Measurements from ENCODE around the gene PNRC2.
"Not testable (repeated sequence)": the region's sequence is repeated elsewhere in the genome, so short reads cannot be mapped to it uniquely, and the experiment has no call there.

Gene PNRC2

DNA sequence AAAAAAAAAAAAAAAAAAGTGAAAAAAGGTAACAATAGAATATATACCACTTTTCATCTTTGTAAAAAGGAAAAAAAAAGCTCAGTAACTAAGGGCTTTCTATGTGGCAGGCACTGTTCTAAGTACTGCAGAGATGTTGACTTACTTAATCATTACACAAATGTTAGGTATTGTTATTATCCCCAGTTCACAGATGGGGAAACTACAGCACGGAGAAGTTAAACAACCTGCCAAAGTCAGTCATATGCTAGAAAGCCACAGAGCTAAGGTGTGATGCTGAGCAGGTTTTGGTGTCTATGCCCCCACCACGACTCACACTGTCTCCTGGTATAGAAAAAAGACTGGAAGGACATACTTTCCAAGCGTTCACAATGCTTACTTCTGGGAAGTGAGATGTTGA lies 6.6 kb upstream of the PNRC2 start:
- no peak overlapping the region for H2AFZ ChIP-seq (ENCODE audit: low read length, unreplicated experiment)

DNA sequence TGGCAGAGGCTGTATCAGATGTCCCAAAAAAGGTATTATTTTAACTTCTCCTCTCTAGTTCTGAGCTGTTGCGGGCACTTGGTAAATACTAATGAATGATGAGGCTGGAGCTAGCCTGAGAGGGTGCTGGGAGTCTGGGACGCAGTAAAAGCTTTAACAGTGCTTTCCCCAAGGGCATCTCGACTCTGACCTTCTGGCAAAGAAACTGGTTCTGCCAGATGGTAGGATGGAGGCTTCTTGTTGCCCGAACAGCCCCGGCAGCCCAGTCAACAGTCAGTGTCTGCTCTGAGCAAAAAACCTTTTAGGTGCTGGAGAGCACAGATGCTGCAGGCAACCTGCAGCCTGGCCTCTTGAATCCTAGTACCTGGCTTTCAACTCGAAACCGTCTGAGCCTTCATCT lies 2.5 kb upstream of the PNRC2 start:
- Histone ChIP-seq H3K27me3 (ENCODE audit: insufficient read depth, low read length) (no peaks in the 10 kb centered on the region), H3K4me3 (ENCODE audit: low read depth, low read length) (no peak overlapping the region), H2AFZ (ENCODE audit: low read length, unreplicated experiment) (no peak overlapping the region), H3K79me2 (ENCODE audit: control insufficient read depth, insufficient read depth, low read length, unreplicated experiment) (peaks cover 23% of the 10 kb centered on the region), H3K4me1 (ENCODE audit: control insufficient read depth, insufficient read depth, low read length, unreplicated experiment) (peaks cover 20% of the 10 kb centered on the region), H3K27ac (ENCODE audit: low read depth, low read length) (no peak overlapping the region), H3K36me3 (ENCODE audit: insufficient read depth, low read length) (peaks cover 8% of the 10 kb centered on the region)

More for the DNA sequence above, 6.6 kb upstream of the PNRC2 start:
- Histone ChIP-seq H3K27ac (ENCODE audit: low read depth, low read length) (no peak overlapping the region), H3K27me3 (ENCODE audit: insufficient read depth, low read length) (no peaks in the 10 kb centered on the region), H3K36me3 (ENCODE audit: insufficient read depth, low read length) (no peaks in the 10 kb centered on the region), H3K4me1 (ENCODE audit: control insufficient read depth, insufficient read depth, low read length, unreplicated experiment) (peaks cover 27% of the 10 kb centered on the region), H3K4me3 (ENCODE audit: low read depth, low read length) (no peak overlapping the region), H3K79me2 (ENCODE audit: control insufficient read depth, insufficient read depth, low read length, unreplicated experiment) (no peaks in the 10 kb centered on the region)

DNA sequence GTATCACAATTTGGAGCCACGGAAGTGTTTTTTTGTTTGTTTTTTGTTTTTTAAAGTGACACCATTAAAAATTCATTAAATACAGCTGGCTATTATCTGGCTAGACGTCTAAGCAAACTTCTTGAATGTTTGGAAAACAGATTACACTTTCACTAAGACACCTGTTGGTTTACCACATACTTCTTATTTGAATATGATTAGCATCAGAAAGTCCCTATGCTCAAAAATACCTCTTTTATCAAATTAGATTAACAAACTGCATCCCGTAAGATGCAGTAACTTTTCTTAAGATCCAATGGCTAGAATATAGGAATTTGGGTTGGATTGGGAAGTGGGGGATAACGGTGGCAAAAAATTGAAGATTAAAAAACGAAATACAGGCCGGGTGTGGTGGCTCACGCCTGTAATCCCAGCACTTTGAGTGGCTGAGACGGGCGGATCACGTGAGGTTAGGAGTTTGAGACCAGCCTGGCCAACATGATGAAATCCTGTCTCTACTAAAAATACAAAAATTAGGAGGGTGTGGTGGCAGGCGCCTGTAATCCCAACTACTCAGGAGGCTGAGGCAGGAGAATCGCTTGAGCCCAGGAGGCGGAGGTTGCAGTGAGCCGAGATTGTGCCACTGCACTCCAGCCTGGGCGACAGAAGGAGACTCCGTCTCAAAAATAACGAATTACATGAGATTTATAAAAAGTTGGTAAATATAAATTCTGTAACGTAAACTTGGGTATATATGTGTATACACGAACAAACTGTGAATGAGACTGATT lies 1.4 kb upstream of the PNRC2 start:
- not testable (repeated sequence) for H3K36me3 ChIP-seq (ENCODE audit: insufficient read depth, low read length); H3K27me3 ChIP-seq (ENCODE audit: insufficient read depth, low read length)
- Histone ChIP-seq H3K4me3 (ENCODE audit: low read depth, low read length) (peak overlapping the region; percentile 92), H3K4me1 (ENCODE audit: control insufficient read depth, insufficient read depth, low read length, unreplicated experiment) (peaks cover 15% of the 10 kb centered on the region), H3K27ac (ENCODE audit: low read depth, low read length) (peak overlapping the region; percentile 94), H3K79me2 (ENCODE audit: control insufficient read depth, insufficient read depth, low read length, unreplicated experiment) (peaks cover 25% of the 10 kb centered on the region), H2AFZ (ENCODE audit: low read length, unreplicated experiment) (peak overlapping the region; percentile 26)

DNA sequence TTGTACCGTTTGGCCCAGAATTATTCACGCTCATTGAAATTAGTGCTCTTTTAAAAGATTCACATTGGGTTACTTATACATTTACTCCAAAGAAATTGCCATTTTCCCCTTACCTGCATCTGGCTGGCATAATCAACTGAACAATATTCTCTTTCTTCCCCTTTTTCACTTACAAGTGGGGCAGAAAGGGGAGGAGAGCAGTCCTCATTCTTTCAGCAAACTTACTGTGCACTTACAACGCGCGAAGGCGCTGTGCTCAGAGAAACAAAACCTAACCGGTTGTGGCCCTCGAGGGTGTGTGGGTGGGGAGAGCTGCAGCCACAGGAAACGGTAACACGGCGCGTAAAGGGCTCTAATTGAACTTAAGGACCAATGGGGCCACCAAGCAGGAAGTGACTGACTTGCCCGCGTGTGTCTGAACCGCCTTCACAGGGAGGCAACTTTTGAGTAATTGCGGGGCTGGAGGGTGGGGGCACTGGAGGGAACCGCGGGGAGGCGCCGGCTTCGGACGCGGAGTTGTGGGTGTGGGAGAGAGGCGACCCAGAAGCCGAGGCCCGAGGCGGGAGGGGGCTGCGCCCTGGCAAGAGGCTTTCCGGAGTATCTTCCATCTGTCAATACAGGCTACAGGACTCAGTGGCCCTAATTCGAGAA lies 693 bp upstream of the PNRC2 start:
- H2AFZ ChIP-seq (ENCODE audit: low read length, unreplicated experiment) = peak overlapping the region; percentile 50
- peak overlapping the region; percentile 92 for H3K4me3 ChIP-seq (ENCODE audit: low read depth, low read length)
- H3K4me1 ChIP-seq (ENCODE audit: control insufficient read depth, insufficient read depth, low read length, unreplicated experiment) = peaks cover 15% of the 10 kb centered on the region

DNA sequence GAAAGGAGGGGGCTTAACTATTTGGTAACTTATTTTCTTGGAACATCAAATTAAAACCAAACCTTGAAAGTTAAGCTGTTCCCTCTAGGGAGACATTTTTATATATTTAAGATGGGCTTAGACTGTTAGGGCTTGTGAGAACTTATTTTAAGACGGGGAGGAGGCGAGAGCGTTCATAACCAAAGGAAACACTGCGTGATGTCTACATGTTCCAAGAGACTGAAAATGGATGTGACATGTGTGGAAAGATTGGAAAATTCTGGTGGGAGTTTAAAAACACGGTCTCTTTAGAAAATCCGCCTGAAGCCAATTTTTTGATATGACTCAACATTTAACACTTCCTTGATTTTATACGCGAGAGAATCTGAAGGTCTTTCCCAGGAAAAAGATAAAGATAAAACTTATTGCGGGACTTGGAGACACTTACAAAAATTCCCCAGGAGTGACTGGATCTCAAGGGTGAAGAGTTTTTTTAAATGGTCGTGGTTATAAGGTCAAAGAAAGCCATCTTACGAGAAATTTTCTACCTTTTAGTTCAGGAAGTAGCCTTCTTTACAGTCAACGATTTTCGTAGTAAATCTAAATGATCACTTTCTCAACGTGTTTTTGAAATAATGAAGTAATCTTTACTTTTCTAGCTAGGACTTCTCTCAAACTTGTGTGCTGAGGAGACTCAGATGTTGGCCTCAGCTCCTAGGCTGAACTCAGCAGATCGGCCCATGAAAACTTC lies 828 bp downstream of the PNRC2 start:
- Histone ChIP-seq H3K36me3 (ENCODE audit: insufficient read depth, low read length) (peaks cover 15% of the 10 kb centered on the region), H3K79me2 (ENCODE audit: control insufficient read depth, insufficient read depth, low read length, unreplicated experiment) (peaks cover 25% of the 10 kb centered on the region), H3K4me3 (ENCODE audit: low read depth, low read length) (peak overlapping the region; percentile 92), H3K4me1 (ENCODE audit: control insufficient read depth, insufficient read depth, low read length, unreplicated experiment) (peaks cover 16% of the 10 kb centered on the region), H3K27ac (ENCODE audit: low read depth, low read length) (peak overlapping the region; percentile 94), H3K27me3 (ENCODE audit: insufficient read depth, low read length) (no peaks in the 10 kb centered on the region), H2AFZ (ENCODE audit: low read length, unreplicated experiment) (no peak overlapping the region)

More for the DNA sequence above, 693 bp upstream of the PNRC2 start:
- H3K36me3 ChIP-seq (ENCODE audit: insufficient read depth, low read length) = peaks cover 14% of the 10 kb centered on the region
- H3K27me3 ChIP-seq (ENCODE audit: insufficient read depth, low read length) = no peaks in the 10 kb centered on the region
- H3K27ac ChIP-seq (ENCODE audit: low read depth, low read length) = peak overlapping the region; percentile 94
- peaks cover 25% of the 10 kb centered on the region for H3K79me2 ChIP-seq (ENCODE audit: control insufficient read depth, insufficient read depth, low read length, unreplicated experiment)

DNA sequence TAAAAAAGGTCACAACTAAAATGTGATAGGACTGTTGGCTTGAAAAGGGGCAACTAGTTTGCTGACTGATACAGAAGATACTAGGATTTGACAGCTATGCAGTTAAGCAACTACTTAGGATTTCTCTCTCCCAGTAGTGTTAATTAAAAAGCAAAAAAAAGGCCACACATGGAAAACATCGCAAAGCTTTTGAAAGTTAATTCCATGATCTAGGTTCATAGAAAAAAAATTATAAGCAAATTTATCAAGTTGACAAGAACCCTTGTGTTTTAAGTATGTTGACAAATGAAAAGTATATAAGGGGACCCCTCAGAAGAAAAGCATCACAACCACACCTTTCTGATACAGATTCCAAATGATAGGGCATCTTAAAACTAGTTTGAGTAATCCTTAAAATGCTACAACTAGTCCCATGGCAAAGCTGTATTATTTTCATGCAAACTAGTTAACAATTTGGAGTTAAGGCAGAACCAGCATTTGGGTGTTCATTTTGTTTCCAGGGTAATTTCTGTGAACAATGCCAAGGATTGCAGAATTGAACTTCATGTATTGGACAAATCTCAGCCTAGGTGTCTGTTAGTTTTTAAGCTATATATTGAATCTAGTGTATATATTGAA lies 4.1 kb downstream of the PNRC2 start:
- Histone ChIP-seq H3K79me2 (ENCODE audit: control insufficient read depth, insufficient read depth, low read length, unreplicated experiment) (peaks cover 32% of the 10 kb centered on the region), H3K4me3 (ENCODE audit: low read depth, low read length) (no peak overlapping the region), H3K27ac (ENCODE audit: low read depth, low read length) (peak overlapping the region; percentile 57), H3K36me3 (ENCODE audit: insufficient read depth, low read length) (peaks cover 20% of the 10 kb centered on the region), H2AFZ (ENCODE audit: low read length, unreplicated experiment) (no peak overlapping the region), H3K27me3 (ENCODE audit: insufficient read depth, low read length) (no peaks in the 10 kb centered on the region), H3K4me1 (ENCODE audit: control insufficient read depth, insufficient read depth, low read length, unreplicated experiment) (peaks cover 11% of the 10 kb centered on the region)

DNA sequence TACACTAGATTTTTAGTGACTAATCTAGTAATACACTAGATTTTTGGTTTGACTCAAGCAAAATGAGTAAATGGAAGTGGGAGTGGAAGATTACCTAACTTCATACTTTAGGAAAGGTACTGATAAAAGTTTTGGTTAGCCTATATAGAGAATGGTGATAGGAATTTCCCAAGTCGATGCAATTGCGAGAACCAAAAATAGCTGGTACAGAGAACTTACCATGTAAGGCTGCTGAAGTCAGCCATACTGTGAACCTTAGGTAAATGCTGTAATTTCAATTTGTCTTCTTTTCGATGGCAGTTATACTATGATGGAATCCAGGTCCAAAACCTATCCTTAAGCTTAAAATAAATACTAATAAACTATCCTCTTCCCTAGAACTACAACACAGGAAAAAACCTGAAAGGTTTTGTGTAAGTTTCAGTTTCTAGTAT lies 4.6 kb downstream of the PNRC2 start:
- Histone ChIP-seq H3K4me1 (ENCODE audit: control insufficient read depth, insufficient read depth, low read length, unreplicated experiment) (peaks cover 11% of the 10 kb centered on the region), H3K79me2 (ENCODE audit: control insufficient read depth, insufficient read depth, low read length, unreplicated experiment) (peaks cover 32% of the 10 kb centered on the region), H3K36me3 (ENCODE audit: insufficient read depth, low read length) (peaks cover 22% of the 10 kb centered on the region), H2AFZ (ENCODE audit: low read length, unreplicated experiment) (no peak overlapping the region), H3K27me3 (ENCODE audit: insufficient read depth, low read length) (no peaks in the 10 kb centered on the region), H3K4me3 (ENCODE audit: low read depth, low read length) (no peak overlapping the region), H3K27ac (ENCODE audit: low read depth, low read length) (peak overlapping the region; percentile 57)

DNA sequence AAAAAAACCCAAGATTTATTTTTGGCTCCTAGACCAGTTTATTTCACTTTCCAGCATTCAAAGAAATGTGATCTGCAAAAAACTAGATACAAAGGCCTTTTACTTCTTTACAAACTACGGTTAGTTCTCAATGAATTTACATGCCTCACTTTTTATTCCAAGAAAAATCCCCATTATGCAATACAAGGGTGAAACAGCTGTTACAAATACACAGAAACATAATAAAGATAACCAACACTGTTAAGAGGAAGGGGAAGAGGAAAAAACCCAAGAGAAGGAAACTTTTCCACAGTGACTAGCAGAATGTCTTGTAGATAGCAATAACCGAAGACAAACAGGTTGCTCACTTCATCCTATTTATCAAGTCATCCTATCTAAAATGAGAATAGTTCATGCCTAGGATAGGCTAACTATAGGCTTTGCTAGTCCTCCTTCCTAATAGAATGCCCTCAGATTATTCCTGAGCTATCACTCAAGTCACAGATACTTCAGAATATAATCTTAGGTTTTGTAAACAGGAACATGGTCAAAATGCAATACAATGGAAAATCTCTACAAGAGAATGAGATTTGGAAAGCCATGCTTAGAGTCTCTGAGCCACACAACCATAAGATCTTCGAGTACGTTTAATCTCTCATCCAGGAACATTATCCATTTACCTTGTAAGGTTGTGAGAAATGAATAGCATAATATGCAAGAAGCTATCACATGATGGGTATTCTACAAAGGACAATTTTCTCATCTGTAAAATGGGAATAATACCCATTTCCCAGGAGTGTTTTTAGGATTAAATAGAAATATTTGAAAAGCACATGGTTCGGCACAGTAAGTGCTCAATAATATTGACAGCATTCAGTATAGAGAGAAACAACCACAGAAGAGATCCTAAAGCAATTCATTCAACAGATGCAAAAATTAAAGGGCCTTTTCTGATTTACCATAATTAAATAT lies 5.4 kb downstream of the PNRC2 start:
- Histone ChIP-seq H2AFZ (ENCODE audit: low read length, unreplicated experiment) (no peak overlapping the region), H3K4me3 (ENCODE audit: low read depth, low read length) (no peak overlapping the region), H3K79me2 (ENCODE audit: control insufficient read depth, insufficient read depth, low read length, unreplicated experiment) (peaks cover 31% of the 10 kb centered on the region), H3K27ac (ENCODE audit: low read depth, low read length) (peak overlapping the region; percentile 57), H3K27me3 (ENCODE audit: insufficient read depth, low read length) (no peaks in the 10 kb centered on the region), H3K36me3 (ENCODE audit: insufficient read depth, low read length) (peaks cover 26% of the 10 kb centered on the region), H3K4me1 (ENCODE audit: control insufficient read depth, insufficient read depth, low read length, unreplicated experiment) (peaks cover 11% of the 10 kb centered on the region)

DNA sequence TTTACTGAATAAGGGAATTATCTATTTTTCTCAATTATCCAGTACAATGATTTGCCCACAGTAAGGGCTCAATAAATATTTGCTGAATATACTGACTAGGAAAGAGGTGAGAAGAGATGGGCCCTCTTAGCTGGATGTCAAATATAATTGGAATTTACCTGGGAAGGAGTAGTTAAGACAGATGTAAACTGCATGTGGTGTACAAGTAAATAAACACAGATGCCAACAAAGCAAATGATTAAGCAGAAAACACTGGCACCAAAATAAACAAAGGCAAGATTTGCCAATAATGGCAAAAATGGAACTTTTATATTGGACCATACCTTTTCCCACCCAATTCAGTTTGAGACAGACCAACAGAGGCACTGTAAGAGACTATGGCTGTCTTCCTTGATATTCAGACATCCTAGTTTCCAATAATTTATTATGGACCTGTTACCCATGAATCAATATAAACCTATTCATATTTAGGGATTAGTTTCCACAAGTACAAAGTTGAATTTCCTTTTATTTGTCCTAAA lies 7.4 kb downstream of the PNRC2 start:
- Histone ChIP-seq H3K27me3 (ENCODE audit: insufficient read depth, low read length) (no peaks in the 10 kb centered on the region), H3K4me1 (ENCODE audit: control insufficient read depth, insufficient read depth, low read length, unreplicated experiment) (peaks cover 11% of the 10 kb centered on the region), H2AFZ (ENCODE audit: low read length, unreplicated experiment) (no peak overlapping the region), H3K36me3 (ENCODE audit: insufficient read depth, low read length) (peaks cover 26% of the 10 kb centered on the region; the same call in 1 of the 2 replicates), H3K79me2 (ENCODE audit: control insufficient read depth, insufficient read depth, low read length, unreplicated experiment) (peaks cover 19% of the 10 kb centered on the region), H3K4me3 (ENCODE audit: low read depth, low read length) (no peak overlapping the region), H3K27ac (ENCODE audit: low read depth, low read length) (no peak overlapping the region)
